Spleen (tissue), 7 donors: ENCODE measurements around the gene CEP350.

ENCODE experiments used
- CTCF ChIP-seq, 11 experiments: fragments of 200-600 bp in 7 of 11; fragments of 450-650 bp in 4 of 11; sonication (generic) in 4 of 11; IDR thresholded peaks in 8 of 11; conservative IDR thresholded peaks in 3 of 11; 1 replicate in 7 of 11; 2 replicates in 4 of 11; pipeline versions ENCODE4 v1.4.0 to v1.8.0; 2016 to 2021; ENCODE audit warnings: antibody characterized with exemption in 11 of 11, inconsistent platforms in 4 of 11, mild to moderate bottlenecking in 1 of 11
- POLR2A ChIP-seq, 3 donors: fragments of 450-650 bp; IDR thresholded peaks; one replicate each; pipeline ENCODE4 v1.5.1; 2017; ENCODE audit warnings: antibody characterized with exemption in 3 of 3, mild to moderate bottlenecking in 1 of 3
- donor health status: DM: no; HTN: no; CAD: no; lungs with moderate emphysema.
- donor health status: DM: no; HTN: no; CAD: no.
- donor health status: DM: no; HTN: no; CAD: no.

- TF ChIP-seq CTCF (IDR thresholded peaks at IDR 0.05 in 8 of 11, conservative IDR thresholded peaks at IDR 0.05 in 3 of 11), result no peak
- TF ChIP-seq POLR2A (IDR thresholded peaks at IDR 0.05), result no peak
These were observed 110.8 kb downstream of the CEP350 start for GRCh38 chr1:180065408-180065807.
